GM19023 (cell line): ENCODE data around the gene CD82.
"Not testable (repeated sequence)": the region's sequence is repeated elsewhere in the genome, so short reads cannot be mapped to it uniquely, and the experiment has no call there.

Experiments used
- ATAC-seq: cut with Tn5 transposase; IDR thresholded peaks from one replicate; pipeline ENCODE4 v1.9.1; 2021; ENCODE audit warnings: mild to moderate bottlenecking, moderate library complexity; ENCODE audit not compliant: unreplicated experiment

Gene CD82

DNA sequence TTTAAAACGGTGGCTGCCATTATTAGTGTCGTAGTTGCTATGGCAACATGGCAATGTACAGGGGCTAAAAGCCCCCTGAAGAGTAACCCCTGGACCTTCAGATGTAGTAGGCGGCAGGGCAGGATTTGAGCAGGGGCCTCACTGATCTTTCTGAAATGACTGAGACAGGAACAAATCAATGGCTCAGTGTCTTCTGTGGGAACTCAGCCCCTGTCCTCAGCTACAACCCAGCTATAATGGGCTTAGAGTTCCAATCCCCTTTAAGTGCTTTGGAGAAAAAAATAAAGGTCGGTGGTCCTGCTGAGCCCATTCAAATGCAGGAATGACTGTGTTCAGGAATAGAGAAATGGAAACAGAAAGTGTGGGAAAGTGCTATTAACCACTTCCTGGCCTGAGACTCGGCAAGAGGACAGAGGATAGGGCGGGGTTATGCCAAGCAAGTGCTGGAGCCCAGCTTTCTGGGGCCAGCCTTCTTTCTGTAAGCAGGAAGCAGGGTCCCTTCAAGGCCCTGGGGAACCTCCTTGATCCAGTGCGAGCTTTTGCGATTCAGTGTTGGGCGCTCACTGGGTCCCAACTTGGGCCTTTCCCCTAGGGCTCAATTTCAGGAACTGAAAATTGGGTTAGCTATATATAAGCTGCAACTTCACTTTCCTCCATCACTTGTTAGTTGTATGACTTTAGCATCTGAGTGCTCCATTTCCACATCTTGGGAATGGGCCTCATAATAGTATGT lies 6.1 kb upstream of the CD82 start:
- peak; percentile 80 for ATAC-seq

- ATAC-seq = not testable (repeated sequence)
Measured at GRCh38 chr11:44559940-44560300, 5.5 kb upstream of the CD82 start.

- ATAC-seq = no peak
Measured at GRCh38 chr11:44561275-44561805, 4.1 kb upstream of the CD82 start.

- no peak for ATAC-seq
Measured at GRCh38 chr11:44561964-44562734, 3.3 kb upstream of the CD82 start.

DNA sequence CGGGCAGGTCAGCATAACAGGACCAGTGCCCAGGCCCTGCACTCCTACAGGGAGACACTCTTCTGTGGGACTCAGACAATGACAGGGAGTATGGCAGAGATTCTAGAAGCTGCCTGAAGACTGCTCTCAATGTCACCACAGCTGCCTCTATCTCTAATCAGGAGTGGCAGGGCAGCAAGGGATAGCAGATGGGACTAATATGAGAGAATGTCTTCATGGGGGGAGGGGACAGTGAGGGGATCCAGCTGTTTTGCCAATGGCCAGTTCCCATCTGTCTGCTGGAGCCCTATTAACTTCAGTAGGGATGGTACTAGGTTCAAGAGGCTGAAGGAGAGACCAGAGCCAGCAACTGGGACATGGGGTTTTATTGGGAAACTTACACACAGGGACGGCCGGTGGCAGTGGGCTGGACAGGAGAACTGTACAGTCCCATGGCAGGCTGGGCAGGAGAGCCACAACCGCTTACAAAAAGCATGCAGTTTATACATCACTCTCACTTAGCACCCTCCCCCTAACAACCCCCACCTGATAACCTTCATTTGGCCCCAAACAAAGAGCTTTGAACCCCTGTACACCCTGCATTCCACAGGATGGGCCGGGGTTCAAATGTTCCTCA lies 2.5 kb upstream of the CD82 start:
- ATAC-seq = no peak

DNA sequence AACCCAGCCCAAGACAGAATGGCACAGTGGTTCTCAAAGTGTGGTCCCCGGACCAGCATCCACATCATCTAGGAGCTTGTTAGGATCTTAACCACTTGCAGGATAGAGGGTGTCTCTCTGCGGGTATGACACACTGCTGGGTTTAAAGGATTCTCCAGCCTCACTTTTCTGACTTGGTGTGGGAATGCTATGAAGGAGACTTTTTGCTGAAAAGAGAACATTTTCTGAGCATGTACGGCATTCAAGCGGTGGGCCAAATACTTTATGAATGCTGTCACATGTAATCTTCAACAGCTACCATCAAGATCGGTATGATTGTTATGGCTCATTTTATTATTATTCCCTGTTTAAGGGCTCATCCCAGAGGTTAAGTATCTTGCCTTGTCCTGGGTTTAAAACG lies 1.8 kb upstream of the CD82 start:
- ATAC-seq = no peak

DNA sequence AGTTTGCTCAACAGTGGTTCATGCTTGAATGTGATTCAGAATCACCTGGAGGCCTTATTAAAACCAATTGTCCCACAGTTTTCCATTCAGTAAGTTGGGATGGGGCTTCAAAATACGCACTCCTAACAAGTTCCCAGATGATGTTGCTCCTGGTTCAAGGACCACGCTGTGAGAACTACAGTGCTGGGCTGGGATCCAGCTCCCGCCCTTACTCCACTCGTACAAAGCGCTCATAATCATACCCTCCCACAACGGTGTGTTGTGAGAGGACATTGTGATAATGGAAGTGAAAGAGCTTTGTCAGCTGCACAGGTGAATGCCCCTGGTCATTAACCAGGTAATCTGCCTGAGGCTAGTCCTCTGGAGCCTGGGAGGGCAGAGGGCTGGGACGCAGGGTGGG lies 1.3 kb upstream of the CD82 start:
- ATAC-seq = no peak

GRCh38 chr11:44564670-44565210 lies 723 bp upstream of the CD82 start:
- no peak for ATAC-seq

DNA sequence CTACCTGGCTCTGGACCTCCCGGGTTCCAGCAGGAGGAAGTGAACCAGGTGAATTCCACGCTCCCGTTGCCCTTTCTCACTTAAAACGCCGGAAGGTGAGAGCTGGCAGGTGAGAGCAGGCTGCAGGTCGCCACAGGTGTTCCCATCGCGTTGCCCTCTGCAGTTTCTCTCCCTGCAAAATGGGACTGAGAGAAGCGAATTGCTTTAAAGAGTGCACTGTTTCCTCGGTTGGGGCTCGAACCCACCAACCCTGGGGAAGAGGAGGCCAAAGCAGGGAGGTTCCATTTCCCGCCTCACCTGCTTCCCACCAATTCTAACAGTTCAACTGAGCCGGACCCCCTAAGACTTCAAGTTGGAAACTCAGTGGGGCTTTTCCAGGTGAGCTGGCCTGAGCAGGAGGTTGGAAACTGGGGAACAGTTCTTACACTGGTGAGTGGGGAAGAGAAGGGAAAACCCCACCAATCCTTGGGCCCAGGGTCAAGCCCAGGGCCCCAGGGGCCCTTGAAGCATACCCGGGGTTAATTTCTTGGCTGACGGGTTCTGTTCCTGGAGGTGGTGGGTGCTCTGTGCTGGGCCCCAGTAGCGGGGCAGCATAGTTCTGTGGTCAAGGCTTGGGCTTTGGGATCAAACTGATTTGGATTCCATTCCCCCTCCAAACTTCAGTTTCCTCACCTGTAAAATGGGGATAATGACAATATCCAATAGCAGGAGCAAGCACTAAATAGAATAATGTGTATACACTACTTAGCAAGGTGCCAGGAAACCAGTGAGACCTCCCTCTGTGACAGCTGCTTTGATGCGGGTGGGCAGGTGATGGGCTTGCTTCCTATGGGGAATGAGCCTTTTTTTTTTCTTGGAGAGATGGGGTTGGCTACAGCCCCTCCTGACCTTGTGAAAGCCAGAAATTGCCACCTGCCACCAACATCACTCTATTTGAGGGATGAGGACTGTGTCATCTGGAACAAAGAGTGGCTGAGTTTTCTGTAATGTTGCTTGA lies 788 bp downstream of the CD82 start:
- no peak for ATAC-seq

DNA sequence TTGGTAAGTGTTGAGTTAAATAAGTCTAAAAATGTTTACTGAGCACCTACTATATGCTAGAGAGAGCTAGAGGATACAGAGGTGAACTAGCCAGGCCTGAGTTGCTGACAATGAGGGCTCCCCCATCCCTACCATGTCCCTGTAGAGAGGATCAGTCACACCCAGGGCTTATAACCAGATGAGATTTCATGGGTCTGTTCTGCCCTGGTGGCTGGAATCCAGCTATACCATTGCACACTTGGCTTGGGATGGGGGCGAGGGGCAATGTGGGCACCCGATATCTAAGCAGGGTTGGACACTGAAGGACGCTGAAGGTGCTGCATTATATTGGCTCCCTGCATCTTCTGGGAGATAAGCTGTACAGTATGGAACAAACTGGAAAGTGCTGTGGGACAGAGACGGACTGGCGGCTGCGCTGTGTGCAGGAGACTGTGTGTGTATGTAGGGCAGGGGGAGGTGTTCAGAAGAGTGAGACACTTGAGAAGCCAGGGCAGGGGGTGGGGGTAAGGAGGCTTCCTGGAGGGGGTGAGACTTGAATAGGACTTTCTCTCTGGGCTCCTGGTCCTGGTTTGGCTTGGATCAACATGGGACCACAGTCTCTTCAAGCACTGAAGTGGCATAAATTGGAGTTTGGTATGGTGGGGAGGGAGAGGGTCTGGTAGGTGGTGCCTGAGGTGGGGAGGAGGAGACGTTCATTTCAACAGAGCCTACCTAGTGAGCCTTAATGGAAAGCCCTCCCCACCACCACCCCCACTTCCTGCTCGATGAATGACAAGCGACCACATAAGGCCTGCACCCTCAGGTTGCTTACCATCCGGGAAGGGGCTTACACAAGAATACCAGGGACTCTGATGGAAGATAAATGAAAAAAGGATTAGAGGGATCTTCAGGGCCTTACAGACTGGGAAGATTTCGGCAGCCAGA lies 1.8 kb downstream of the CD82 start:
- ATAC-seq = no peak

- ATAC-seq = no peak
Measured at GRCh38 chr11:44567876-44568256, 2.4 kb downstream of the CD82 start.

GRCh38 chr11:44568331-44568657 lies 2.8 kb downstream of the CD82 start:
- ATAC-seq = no peak

DNA sequence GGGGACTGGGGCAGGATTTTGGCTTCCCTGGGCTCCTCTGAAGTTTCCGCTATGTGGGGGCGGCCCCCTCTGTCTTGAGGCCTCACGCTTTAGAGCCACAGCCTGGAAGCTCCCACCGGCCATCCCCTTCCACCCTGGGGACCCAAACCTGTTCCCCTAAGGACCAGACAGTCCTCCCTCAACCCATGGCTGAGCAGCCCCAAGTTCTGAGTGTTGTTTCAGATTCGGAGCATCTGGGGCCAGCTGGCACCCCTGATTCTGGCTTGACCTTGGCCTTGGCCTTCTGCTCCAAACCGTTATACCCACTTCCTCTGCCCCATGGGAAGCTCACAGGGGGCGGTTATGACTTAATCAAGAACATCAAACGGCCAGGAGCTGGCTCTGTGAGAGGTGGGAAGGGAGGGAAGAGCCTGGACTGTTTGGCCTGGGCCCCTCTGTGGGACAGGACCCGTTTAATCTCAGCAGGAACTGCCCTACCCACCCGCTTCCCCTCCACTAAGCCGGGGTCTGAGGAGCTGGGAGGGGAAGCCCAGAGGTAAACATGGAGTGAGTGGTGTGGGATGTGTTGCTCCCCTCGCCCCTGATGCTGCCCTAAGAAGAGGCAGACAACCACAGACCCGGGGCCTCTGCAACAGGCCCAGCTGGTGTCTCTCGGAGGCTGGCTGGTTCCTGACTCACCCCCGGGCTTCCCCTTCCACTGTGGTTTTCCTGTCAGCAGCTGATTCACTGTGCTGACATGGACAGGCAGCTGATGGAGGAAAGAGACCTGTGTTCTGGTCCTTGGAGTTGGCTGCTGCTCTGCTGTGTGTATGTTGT lies 3.4 kb downstream of the CD82 start:
- ATAC-seq = peak; percentile 44

DNA sequence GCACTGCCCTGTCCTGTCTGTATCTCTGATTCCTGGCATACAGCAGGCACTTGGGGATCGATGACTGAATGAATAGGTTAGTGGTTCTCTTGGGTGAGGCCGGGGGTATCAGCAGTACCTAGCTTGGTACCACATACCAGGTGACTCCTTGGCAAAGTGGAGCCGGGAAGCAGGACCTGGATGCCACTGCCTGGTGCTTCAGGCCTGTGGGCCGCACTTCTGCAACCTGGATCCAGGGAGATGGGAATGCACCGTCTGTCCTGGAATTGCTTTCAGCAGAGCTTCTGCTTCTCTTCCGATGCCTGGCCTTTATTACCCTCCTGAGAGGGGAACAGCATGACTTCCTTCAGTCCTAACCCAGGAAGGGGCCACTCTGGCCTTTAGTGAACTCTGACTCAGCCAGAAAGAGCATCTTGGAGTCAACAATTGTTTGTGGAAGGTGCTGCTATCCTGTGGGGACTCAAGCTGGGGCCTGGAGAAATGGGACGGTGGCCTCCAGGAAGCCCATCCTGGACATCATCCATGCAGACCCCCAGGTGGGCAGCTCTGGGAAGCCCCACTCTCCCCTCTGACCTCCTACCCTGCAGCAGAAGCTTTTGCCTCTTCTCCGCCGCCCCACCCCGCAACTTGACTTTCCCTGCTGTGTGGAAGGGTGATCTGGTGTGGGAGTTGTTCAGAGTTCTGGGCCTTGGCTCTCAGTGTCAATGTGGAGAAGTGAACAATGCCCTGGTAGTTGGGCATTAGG lies 5.1 kb downstream of the CD82 start:
- no peak for ATAC-seq

GRCh38 chr11:44571871-44572270 lies 6.4 kb downstream of the CD82 start:
- ATAC-seq = no peak

- no peak for ATAC-seq
Measured at GRCh38 chr11:44572436-44572835, 7.0 kb downstream of the CD82 start.

DNA sequence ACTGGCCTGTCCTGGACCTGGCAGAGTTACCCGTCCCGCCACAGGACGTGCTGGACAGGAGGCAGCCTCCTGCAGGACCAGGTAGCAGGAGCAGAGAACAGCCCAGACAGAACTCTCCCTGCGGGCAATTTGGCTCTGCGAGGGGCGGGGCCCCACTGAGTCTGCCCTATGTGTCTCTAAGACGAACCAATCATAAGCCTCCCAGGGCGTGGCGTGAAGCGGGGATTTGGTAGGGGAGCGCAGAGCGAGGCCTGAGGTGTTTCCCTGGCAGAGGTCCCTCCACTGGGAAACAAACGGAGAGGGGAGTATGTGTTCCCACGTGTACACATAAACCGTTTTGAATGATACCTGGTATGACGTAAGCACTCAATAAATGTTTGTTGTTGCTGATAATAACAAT lies 7.4 kb downstream of the CD82 start:
- ATAC-seq = no peak

- ATAC-seq = no peak
Measured at GRCh38 chr11:44573333-44573732, 7.9 kb downstream of the CD82 start.
